MM.1S (cell line): ENCODE measurements around the gene ELF5.

Experiments used
- DNase-seq: peaks from one replicate; pipeline ENCODE4 v3.0.0-alpha.2; 2015
- H2AFZ ChIP-seq: fragments of 300-600 bp; sonication (generic); 2 replicates; pipeline ENCODE4 v1.6.0; 2016; ENCODE audit warnings: antibody characterized with exemption, low read length
- H3F3A ChIP-seq: fragments of 300-600 bp; sonication (generic); 2 replicates; pipeline ENCODE4 v1.6.1; 2016; ENCODE audit warnings: mild to moderate bottlenecking, antibody characterized with exemption, low read length, moderate library complexity, mixed read lengths; ENCODE audit not compliant: insufficient read depth
- H3K27ac ChIP-seq: fragments of 300-600 bp; sonication (generic); 2 replicates; pipeline ENCODE4 v1.5.1; 2016; ENCODE audit warnings: mild to moderate bottlenecking, low read length
- H3K27me3 ChIP-seq: fragments of 300-600 bp; sonication (generic); replicated peaks from 2 replicates; pipeline ENCODE4 v1.6.0; 2016; ENCODE audit warnings: low read length; ENCODE audit not compliant: insufficient read depth
- H3K36me3 ChIP-seq: fragments of 300-600 bp; sonication (generic); replicated peaks from 2 replicates; pipeline ENCODE4 v1.6.1; 2016; ENCODE audit warnings: mild to moderate bottlenecking, low read length, mixed read lengths; ENCODE audit not compliant: insufficient read depth
- H3K4me1 ChIP-seq: fragments of 300-600 bp; sonication (generic); 2 replicates; pipeline ENCODE4 v1.6.1; 2016; ENCODE audit warnings: low read length, mixed read lengths
- H3K4me2 ChIP-seq: fragments of 300-600 bp; sonication (generic); 2 replicates; pipeline ENCODE4 v1.6.0; 2016; ENCODE audit warnings: low read depth, low read length
- H3K4me3 ChIP-seq: fragments of 300-600 bp; sonication (generic); 2 replicates; pipeline ENCODE4 v1.5.1; 2016; ENCODE audit warnings: low read length, mixed read lengths
- H3K79me2 ChIP-seq: fragments of 300-600 bp; sonication (generic); 2 replicates; pipeline ENCODE4 v1.6.1; 2016; ENCODE audit warnings: mixed run types, low read length, mixed read lengths
- H3K9ac ChIP-seq: fragments of 300-600 bp; sonication (generic); 2 replicates; pipeline ENCODE4 v1.6.1; 2016; ENCODE audit warnings: low read length, mixed read lengths
- H3K9me2 ChIP-seq: fragments of 300-600 bp; sonication (generic); replicated peaks from 2 replicates; pipeline ENCODE4 v1.6.1; 2016; ENCODE audit warnings: mild to moderate bottlenecking, low read length, mixed read lengths; ENCODE audit not compliant: insufficient read depth
- H3K9me3 ChIP-seq: fragments of 300-600 bp; sonication (generic); replicated peaks from 2 replicates; pipeline ENCODE4 v1.6.1; 2016; ENCODE audit warnings: mild to moderate bottlenecking, low read length, mixed read lengths; ENCODE audit not compliant: insufficient read depth
- H4K20me1 ChIP-seq: fragments of 300-600 bp; sonication (generic); 2 replicates; pipeline ENCODE4 v1.6.1; 2016; ENCODE audit warnings: mild to moderate bottlenecking, low read length, moderate library complexity, mixed read lengths; ENCODE audit not compliant: insufficient read depth
- CTCF ChIP-seq: fragments of 300-600 bp; sonication (generic); IDR thresholded peaks from 2 replicates; pipeline ENCODE4 v1.5.1; 2016; ENCODE audit warnings: antibody characterized with exemption, low read length, mixed read lengths
- EZH2 ChIP-seq: fragments of 300-600 bp; sonication (generic); optimal IDR thresholded peaks from 2 replicates; pipeline ENCODE3; 2017; ENCODE audit warnings: low read depth, mild to moderate bottlenecking, antibody characterized with exemption, low read length, mixed read lengths
- EZH2phosphoT487 ChIP-seq: fragments of 300-600 bp; sonication (generic); IDR thresholded peaks from 2 replicates; pipeline ENCODE4 v1.6.1; 2018; ENCODE audit warnings: antibody characterized with exemption, low read length

Gene ELF5

GRCh38 chr11:34495239-34495723, 18.3 kb downstream of the ELF5 start:
- Histone ChIP-seq H3K79me2 (no peaks in the 10 kb centered on the region), H3K9me3 (no peaks in the 10 kb centered on the region), H3K4me1 (no peaks in the 10 kb centered on the region), H2AFZ (no peak overlapping the region), H3K4me2 (no peak overlapping the region), H3K9me2 (no peaks in the 10 kb centered on the region), H3K27me3 (no peaks in the 10 kb centered on the region), H4K20me1 (no peaks in the 10 kb centered on the region), H3K4me3 (no peak overlapping the region), H3F3A (no peaks in the 10 kb centered on the region), H3K27ac (no peak overlapping the region), H3K9ac (no peak overlapping the region), H3K36me3 (no peaks in the 10 kb centered on the region)
- DNase-seq, result no peak
- TF ChIP-seq EZH2phosphoT487 (no peak), CTCF (no peak), EZH2 (no peak)

- Histone ChIP-seq H3K27me3 (no peaks in the 10 kb centered on the region), H3K36me3 (no peaks in the 10 kb centered on the region), H4K20me1 (no peaks in the 10 kb centered on the region), H3K9me2 (no peaks in the 10 kb centered on the region), H2AFZ (no peak overlapping the region), H3K4me1 (no peaks in the 10 kb centered on the region), H3F3A (no peaks in the 10 kb centered on the region), H3K79me2 (no peaks in the 10 kb centered on the region), H3K9me3 (no peaks in the 10 kb centered on the region), H3K4me2 (no peak overlapping the region), H3K27ac (no peak overlapping the region), H3K9ac (no peak overlapping the region), H3K4me3 (no peak overlapping the region)
- TF ChIP-seq CTCF, result no peak
- no peak for TF ChIP-seq EZH2phosphoT487
- no peak for TF ChIP-seq EZH2
- no peak for DNase-seq
These were observed 19.5 kb downstream of the ELF5 start for GRCh38 chr11:34493926-34494595.

- TF ChIP-seq EZH2phosphoT487 (no peak), EZH2 (no peak), CTCF (no peak)
- DNase-seq, result no peak
- H3K27ac ChIP-seq, result no peak overlapping the region
These were observed 20.1 kb downstream of the ELF5 start for GRCh38 chr11:34493468-34493867.

More at GRCh38 chr11:34493468-34493867, 20.1 kb downstream of the ELF5 start:
- H4K20me1 ChIP-seq, result no peaks in the 10 kb centered on the region
- H3K9me2 ChIP-seq, result no peaks in the 10 kb centered on the region
- H3K9me3 ChIP-seq, result no peaks in the 10 kb centered on the region
- H3F3A ChIP-seq, result no peaks in the 10 kb centered on the region
- H3K9ac ChIP-seq, result no peak overlapping the region
- no peaks in the 10 kb centered on the region for H3K79me2 ChIP-seq
- no peak overlapping the region for H3K4me2 ChIP-seq
- no peaks in the 10 kb centered on the region for H3K36me3 ChIP-seq
- no peak overlapping the region for H2AFZ ChIP-seq
- H3K27me3 ChIP-seq, result no peaks in the 10 kb centered on the region
- no peaks in the 10 kb centered on the region for H3K4me1 ChIP-seq
- H3K4me3 ChIP-seq, result no peak overlapping the region
